Memory B cell (primary cell): ENCODE data around the gene OVCA2.

Source experiments
- ATAC-seq: fragments of 150-1000 bp; cut with Tn5 transposase; 2 replicates; pipeline ENCODE4 v1.10.0; 2021; ENCODE audit warnings: low read depth, mild to moderate bottlenecking, moderate library complexity
- DNase-seq, 2 donors: peaks; one replicate each; pipeline ENCODE4 v3.0.0; 2022; ENCODE audit warnings: low spot score in 2 of 2
- H3K27ac Mint-ChIP-seq: one replicate; pipeline ENCODE4 v1.8.0; 2022; ENCODE audit warnings: mild to moderate bottlenecking, moderate library complexity, mixed read lengths
- H3K27me3 Mint-ChIP-seq: one replicate; pipeline ENCODE4 v1.8.0; 2022; ENCODE audit warnings: mixed read lengths
- H3K36me3 Mint-ChIP-seq: one replicate; pipeline ENCODE4 v1.8.0; 2022; ENCODE audit warnings: mild to moderate bottlenecking, mixed read lengths
- H3K4me1 Mint-ChIP-seq: one replicate; pipeline ENCODE4 v1.8.0; 2022; ENCODE audit warnings: mixed read lengths
- H3K4me3 Mint-ChIP-seq: one replicate; pipeline ENCODE4 v1.8.0; 2022; ENCODE audit warnings: mild to moderate bottlenecking, moderate library complexity, mixed read lengths
- H3K9me3 Mint-ChIP-seq: one replicate; pipeline ENCODE4 v1.8.0; 2022; ENCODE audit warnings: mixed read lengths

OVCA2 gene

GRCh38 chr17:2082003-2082781 is 40.4 kb downstream of the OVCA2 start:
- DNase-seq (no peak), ATAC-seq (no peak)
- Mint-ChIP-seq H3K27me3 (no peaks in the 10 kb centered on the region), H3K27ac (no peak overlapping the region), H3K4me1 (peaks cover 25% of the 10 kb centered on the region), H3K4me3 (no peak overlapping the region), H3K36me3 (peaks cover 32% of the 10 kb centered on the region), H3K9me3 (no peaks in the 10 kb centered on the region)

GRCh38 chr17:2083613-2084035 is 41.8 kb downstream of the OVCA2 start:
- Mint-ChIP-seq H3K27ac (peak overlapping the region; percentile 33), H3K4me3 (no peak overlapping the region), H3K27me3 (no peaks in the 10 kb centered on the region), H3K9me3 (no peaks in the 10 kb centered on the region), H3K36me3 (peaks cover 25% of the 10 kb centered on the region), H3K4me1 (peaks cover 37% of the 10 kb centered on the region)
- peak; percentile 37 for ATAC-seq
- no peak for DNase-seq

GRCh38 chr17:2084036-2084765 is 42.4 kb downstream of the OVCA2 start:
- Mint-ChIP-seq H3K4me1 (peaks cover 42% of the 10 kb centered on the region), H3K36me3 (peaks cover 22% of the 10 kb centered on the region), H3K27ac (peak overlapping the region; percentile 33), H3K9me3 (no peaks in the 10 kb centered on the region), H3K27me3 (no peaks in the 10 kb centered on the region), H3K4me3 (no peak overlapping the region)
- DNase-seq: no peak
- ATAC-seq: no peak

GRCh38 chr17:2084766-2085647 is 43.2 kb downstream of the OVCA2 start:
- no peak overlapping the region for H3K4me3 Mint-ChIP-seq
- peaks cover 20% of the 10 kb centered on the region for H3K36me3 Mint-ChIP-seq
- H3K9me3 Mint-ChIP-seq: no peaks in the 10 kb centered on the region
- no peak for ATAC-seq
- no peak for DNase-seq
- H3K27me3 Mint-ChIP-seq: no peaks in the 10 kb centered on the region
- peak overlapping the region; percentile 56 for H3K27ac Mint-ChIP-seq
- H3K4me1 Mint-ChIP-seq: peaks cover 47% of the 10 kb centered on the region

GRCh38 chr17:2085648-2085949 is 43.8 kb downstream of the OVCA2 start:
- Mint-ChIP-seq H3K4me1 (peaks cover 50% of the 10 kb centered on the region), H3K27me3 (no peaks in the 10 kb centered on the region), H3K36me3 (peaks cover 20% of the 10 kb centered on the region), H3K27ac (peak overlapping the region; percentile 56), H3K9me3 (no peaks in the 10 kb centered on the region), H3K4me3 (no peak overlapping the region)
- ATAC-seq (no peak), DNase-seq (no peak)

- no peaks in the 10 kb centered on the region for H3K9me3 Mint-ChIP-seq
- ATAC-seq (no peak), DNase-seq (no peak)
- H3K4me1 Mint-ChIP-seq: peaks cover 53% of the 10 kb centered on the region
- peaks cover 18% of the 10 kb centered on the region for H3K36me3 Mint-ChIP-seq
- H3K27ac Mint-ChIP-seq: no peak overlapping the region
- H3K4me3 Mint-ChIP-seq: no peak overlapping the region
- no peaks in the 10 kb centered on the region for H3K27me3 Mint-ChIP-seq
Observed at GRCh38 chr17:2086306-2086705, 44.5 kb downstream of the OVCA2 start.

GRCh38 chr17:2087597-2088211 is 45.9 kb downstream of the OVCA2 start:
- Mint-ChIP-seq H3K4me1 (peaks cover 59% of the 10 kb centered on the region), H3K27me3 (no peaks in the 10 kb centered on the region), H3K9me3 (no peaks in the 10 kb centered on the region), H3K36me3 (peaks cover 16% of the 10 kb centered on the region), H3K27ac (peak overlapping the region; percentile 92), H3K4me3 (peak overlapping the region; percentile 73)
- DNase-seq (no peak), ATAC-seq (peak; percentile 55)

- Mint-ChIP-seq H3K4me3 (peak overlapping the region; percentile 89), H3K27me3 (no peaks in the 10 kb centered on the region), H3K27ac (peak overlapping the region; percentile 92), H3K4me1 (peaks cover 53% of the 10 kb centered on the region), H3K36me3 (peaks cover 16% of the 10 kb centered on the region), H3K9me3 (no peaks in the 10 kb centered on the region)
- DNase-seq (no peak), ATAC-seq (peak; percentile 15)
Observed at GRCh38 chr17:2089021-2089422, 47.2 kb downstream of the OVCA2 start.

- peak overlapping the region; percentile 89 for H3K4me3 Mint-ChIP-seq
- peaks cover 43% of the 10 kb centered on the region for H3K4me1 Mint-ChIP-seq
- peak overlapping the region; percentile 92 for H3K27ac Mint-ChIP-seq
- ATAC-seq (peak; percentile 27), DNase-seq (no peak)
- no peaks in the 10 kb centered on the region for H3K27me3 Mint-ChIP-seq
- H3K36me3 Mint-ChIP-seq: peaks cover 12% of the 10 kb centered on the region
- no peaks in the 10 kb centered on the region for H3K9me3 Mint-ChIP-seq
Observed at GRCh38 chr17:2090210-2090641, 48.4 kb downstream of the OVCA2 start.

GRCh38 chr17:2090804-2091534 is 49.1 kb downstream of the OVCA2 start:
- Mint-ChIP-seq H3K36me3 (peaks cover 6% of the 10 kb centered on the region), H3K4me3 (no peak overlapping the region), H3K27me3 (no peaks in the 10 kb centered on the region), H3K4me1 (peaks cover 41% of the 10 kb centered on the region), H3K27ac (no peak overlapping the region), H3K9me3 (no peaks in the 10 kb centered on the region)
- DNase-seq: no peak
- ATAC-seq: no peak

- no peaks in the 10 kb centered on the region for H3K9me3 Mint-ChIP-seq
- peaks cover 6% of the 10 kb centered on the region for H3K36me3 Mint-ChIP-seq
- no peak for ATAC-seq
- H3K4me1 Mint-ChIP-seq: peaks cover 37% of the 10 kb centered on the region
- no peak overlapping the region for H3K4me3 Mint-ChIP-seq
- no peaks in the 10 kb centered on the region for H3K27me3 Mint-ChIP-seq
- DNase-seq: no peak
- H3K27ac Mint-ChIP-seq: no peak overlapping the region
Observed at GRCh38 chr17:2092253-2092652, 50.4 kb downstream of the OVCA2 start.
